Measurements from ENCODE around the gene DNAI4. TPM values are rescaled to one million over a fixed set of nuclear protein-coding genes. Genes with fewer than 3 reads are reported as not detected.
A peak's percentile ranks its signal among the peaks of the same experiment; 100 is the strongest.

Gene DNAI4
- total RNA-seq, 1 experiment from 2014 or later, result 2.1 TPM

DNA sequence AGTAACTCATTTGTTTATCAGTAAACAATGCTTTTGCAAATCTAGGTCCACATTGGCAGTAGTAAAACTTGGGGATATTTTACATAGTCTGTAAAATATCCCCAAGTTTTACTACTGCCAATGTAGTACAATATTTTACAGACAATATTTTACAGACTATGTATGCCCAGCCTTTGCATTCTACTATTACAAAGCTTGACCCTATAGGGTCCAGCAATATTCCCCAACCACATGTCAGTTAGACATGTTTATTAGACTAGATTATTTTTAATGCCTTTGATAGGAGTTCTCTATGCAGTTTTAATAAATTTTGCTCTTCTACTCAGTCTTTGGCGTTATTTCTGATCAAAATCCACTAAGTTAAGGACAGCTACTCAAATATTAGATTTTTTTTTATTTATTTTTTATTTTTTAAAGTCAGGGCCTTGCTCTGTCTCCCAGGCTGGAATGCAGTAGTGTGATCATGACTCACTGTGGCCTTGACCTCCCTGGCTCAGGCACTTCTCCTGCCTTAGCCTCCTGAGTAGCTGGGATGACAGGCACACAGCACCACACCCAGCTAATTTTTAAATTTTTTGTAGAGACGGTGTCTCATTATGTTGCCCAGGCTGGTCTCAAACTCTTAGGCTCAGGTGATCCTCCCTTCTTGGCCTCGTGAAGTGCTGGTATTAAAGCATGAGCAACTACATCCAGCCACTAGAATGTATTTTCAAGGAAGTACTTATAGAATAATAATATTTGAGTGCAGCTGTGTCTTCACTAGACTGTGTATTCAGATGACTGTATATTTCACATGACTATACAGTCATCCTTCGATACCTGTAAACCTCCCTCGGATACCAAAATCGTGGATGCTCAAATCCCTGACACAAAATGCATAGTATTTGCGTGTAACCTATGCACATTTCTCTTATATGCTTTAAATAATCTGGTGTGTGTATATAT lies 19.9 kb upstream of the DNAI4 start (continued):
- TF ChIP-seq, protein P1, sequence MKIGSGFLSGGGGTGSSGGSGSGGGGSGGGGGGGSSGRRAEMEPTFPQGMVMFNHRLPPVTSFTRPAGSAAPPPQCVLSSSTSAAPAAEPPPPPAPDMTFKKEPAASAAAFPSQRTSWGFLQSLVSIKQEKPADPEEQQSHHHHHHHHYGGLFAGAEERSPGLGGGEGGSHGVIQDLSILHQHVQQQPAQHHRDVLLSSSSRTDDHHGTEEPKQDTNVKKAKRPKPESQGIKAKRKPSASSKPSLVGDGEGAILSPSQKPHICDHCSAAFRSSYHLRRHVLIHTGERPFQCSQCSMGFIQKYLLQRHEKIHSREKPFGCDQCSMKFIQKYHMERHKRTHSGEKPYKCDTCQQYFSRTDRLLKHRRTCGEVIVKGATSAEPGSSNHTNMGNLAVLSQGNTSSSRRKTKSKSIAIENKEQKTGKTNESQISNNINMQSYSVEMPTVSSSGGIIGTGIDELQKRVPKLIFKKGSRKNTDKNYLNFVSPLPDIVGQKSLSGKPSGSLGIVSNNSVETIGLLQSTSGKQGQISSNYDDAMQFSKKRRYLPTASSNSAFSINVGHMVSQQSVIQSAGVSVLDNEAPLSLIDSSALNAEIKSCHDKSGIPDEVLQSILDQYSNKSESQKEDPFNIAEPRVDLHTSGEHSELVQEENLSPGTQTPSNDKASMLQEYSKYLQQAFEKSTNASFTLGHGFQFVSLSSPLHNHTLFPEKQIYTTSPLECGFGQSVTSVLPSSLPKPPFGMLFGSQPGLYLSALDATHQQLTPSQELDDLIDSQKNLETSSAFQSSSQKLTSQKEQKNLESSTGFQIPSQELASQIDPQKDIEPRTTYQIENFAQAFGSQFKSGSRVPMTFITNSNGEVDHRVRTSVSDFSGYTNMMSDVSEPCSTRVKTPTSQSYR (CRISPR knock-in tag; IDR thresholded peaks at IDR 0.05), result no peak
- no peak for TF ChIP-seq ZNF396 (CRISPR knock-in tag; IDR thresholded peaks at IDR 0.05; ENCODE audit: borderline replicate concordance)
- no peak for TF ChIP-seq TEAD4 (CRISPR knock-in tag; IDR thresholded peaks at IDR 0.05)
- TF ChIP-seq, protein P2, sequence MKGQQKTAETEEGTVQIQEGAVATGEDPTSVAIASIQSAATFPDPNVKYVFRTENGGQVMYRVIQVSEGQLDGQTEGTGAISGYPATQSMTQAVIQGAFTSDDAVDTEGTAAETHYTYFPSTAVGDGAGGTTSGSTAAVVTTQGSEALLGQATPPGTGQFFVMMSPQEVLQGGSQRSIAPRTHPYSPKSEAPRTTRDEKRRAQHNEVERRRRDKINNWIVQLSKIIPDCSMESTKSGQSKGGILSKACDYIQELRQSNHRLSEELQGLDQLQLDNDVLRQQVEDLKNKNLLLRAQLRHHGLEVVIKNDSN (CRISPR knock-in tag; IDR thresholded peaks at IDR 0.05), result no peak
- TF ChIP-seq, protein P3, sequence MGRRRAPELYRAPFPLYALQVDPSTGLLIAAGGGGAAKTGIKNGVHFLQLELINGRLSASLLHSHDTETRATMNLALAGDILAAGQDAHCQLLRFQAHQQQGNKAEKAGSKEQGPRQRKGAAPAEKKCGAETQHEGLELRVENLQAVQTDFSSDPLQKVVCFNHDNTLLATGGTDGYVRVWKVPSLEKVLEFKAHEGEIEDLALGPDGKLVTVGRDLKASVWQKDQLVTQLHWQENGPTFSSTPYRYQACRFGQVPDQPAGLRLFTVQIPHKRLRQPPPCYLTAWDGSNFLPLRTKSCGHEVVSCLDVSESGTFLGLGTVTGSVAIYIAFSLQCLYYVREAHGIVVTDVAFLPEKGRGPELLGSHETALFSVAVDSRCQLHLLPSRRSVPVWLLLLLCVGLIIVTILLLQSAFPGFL (CRISPR knock-in tag; IDR thresholded peaks at IDR 0.05; ENCODE audit: borderline replicate concordance), result no peak

DNA sequence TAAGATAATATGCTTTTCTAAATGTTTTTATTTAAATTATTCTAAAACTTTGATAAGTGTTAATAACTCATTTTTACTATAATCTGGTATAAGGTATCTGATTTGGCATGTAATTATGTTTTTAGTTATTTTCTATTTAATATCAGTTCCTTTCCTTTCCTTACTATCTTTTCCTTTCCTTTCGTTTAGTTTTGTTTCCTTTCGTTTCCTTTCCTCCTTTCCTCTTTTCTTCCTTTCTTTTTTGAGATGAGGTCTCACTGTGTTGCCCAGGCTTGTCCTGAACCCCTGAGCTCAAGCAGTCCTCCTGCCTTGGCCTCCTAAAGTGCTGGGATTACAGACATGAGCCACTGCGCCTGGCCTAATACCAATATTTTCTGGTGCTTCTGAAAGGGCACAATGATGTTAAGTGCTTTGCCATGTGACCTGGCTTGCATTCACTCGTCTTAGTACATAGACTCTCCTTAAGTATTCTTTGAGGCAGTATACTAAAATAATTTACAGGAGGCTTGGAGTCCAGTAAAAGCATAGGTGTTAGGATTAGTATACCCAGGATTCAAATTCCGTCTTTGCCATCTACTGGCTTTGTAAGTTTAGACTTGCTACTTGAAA lies 18.8 kb upstream of the DNAI4 start:
- POLR2A ChIA-PET, result no interaction called here
- Mint-ChIP-seq H3K9me3 (no peaks in the 10 kb centered on the region), H3K36me3 (peaks cover 23% of the 10 kb centered on the region), H3K4me1 (peaks cover 22% of the 10 kb centered on the region), H3K27ac (peak overlapping the region; percentile 92), H3K4me3 (no peak overlapping the region), H3K27me3 (ENCODE audit: low read depth) (no peaks in the 10 kb centered on the region)
- CTCF ChIA-PET, result no interaction called here
- DNase-seq (ENCODE audit: low spot score) (no peak), ATAC-seq (no peak)
- TF ChIP-seq NFE2L1 (CRISPR knock-in tag; IDR thresholded peaks at IDR 0.05) (no peak), ZNF219 (CRISPR knock-in tag; IDR thresholded peaks at IDR 0.05; ENCODE audit: borderline replicate concordance) (no peak), ZNF121 (CRISPR knock-in tag; IDR thresholded peaks at IDR 0.05) (0 out of 2 replicates have a peak, but pooled peaks have one; percentile 17)

DNA sequence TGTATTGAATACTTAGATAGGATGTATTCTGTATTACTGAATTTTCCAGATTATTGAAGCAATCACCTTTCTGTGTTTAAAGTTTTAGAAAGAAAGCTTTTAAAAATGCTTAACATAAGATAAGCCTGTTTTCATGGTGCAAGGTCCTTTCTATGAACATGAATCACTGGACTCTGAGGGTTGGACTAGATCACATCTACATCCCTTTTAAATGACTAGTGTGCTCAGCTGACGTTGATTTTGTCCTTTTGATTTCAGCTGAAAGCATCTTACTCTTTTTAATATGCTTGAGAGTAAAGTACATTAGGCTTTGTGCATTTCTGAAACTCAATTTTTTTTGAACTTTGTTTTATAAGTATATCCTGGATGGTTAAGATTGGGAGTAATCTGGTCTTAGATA lies 16.3 kb upstream of the DNAI4 start:
- H3K27me3 Mint-ChIP-seq (ENCODE audit: low read depth), result no peaks in the 10 kb centered on the region
- H3K27ac Mint-ChIP-seq, result no peak overlapping the region
- no peak for ATAC-seq
- ChIA-PET CTCF (no interaction called here), POLR2A (no interaction called here)
- no peak overlapping the region for H3K4me3 Mint-ChIP-seq
- no peaks in the 10 kb centered on the region for H3K9me3 Mint-ChIP-seq
- TF ChIP-seq HMGA2 (CRISPR knock-in tag; IDR thresholded peaks at IDR 0.05) (no peak), ZNF121 (CRISPR knock-in tag; IDR thresholded peaks at IDR 0.05) (no peak), ZNF317 (CRISPR knock-in tag; IDR thresholded peaks at IDR 0.05; ENCODE audit: borderline replicate concordance, low read depth) (no peak), TCF7 (CRISPR knock-in tag; IDR thresholded peaks at IDR 0.05; ENCODE audit: low read depth) (no peak), EMX1 (CRISPR knock-in tag; IDR thresholded peaks at IDR 0.05) (no peak), PRRX2 (CRISPR knock-in tag; IDR thresholded peaks at IDR 0.05) (no peak), NR3C1 (CRISPR knock-in tag; conservative IDR thresholded peaks at IDR 0.05; ENCODE audit: low read depth) (no peak), GRHL2 (CRISPR knock-in tag; IDR thresholded peaks at IDR 0.05; ENCODE audit: insufficient replicate concordance, severe bottlenecking) (no peak), SMAD4 (CRISPR knock-in tag; IDR thresholded peaks at IDR 0.05) (no peak)
- TF ChIP-seq, protein P4, sequence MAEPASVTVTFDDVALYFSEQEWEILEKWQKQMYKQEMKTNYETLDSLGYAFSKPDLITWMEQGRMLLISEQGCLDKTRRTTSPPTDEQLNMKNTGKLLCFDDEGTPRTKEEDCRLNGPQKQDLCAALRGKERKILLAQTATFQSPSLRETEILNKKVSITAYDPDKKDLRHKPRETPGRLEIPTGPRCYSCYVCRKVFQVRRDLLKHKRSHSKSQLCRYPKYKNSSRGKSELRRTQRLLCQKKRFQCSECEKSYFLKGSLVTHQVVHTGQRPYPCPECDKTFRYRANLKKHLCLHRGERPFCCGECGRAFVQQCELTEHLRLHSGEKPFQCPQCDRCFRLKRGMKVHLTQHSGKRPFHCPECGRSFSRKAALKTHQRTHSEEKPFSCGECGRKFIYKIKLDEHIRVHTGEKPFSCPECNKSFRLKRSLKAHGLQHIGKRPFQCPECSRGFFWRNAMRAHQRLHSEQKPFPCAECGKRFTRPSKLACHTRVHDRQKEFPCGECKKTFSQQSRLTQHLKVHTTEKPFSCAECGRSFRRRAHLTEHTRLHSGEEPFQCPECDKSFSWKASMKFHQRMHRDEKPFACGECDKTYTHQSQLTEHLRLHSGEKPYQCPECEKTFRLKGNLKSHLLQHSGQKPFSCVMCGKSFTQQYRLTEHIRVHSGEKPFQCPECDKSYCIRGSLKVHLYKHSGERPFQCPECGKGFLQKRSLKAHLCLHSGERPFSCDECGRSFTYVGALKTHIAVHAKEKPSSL (CRISPR knock-in tag; conservative IDR thresholded peaks at IDR 0.05), result no peak
- TF ChIP-seq, protein P5, sequence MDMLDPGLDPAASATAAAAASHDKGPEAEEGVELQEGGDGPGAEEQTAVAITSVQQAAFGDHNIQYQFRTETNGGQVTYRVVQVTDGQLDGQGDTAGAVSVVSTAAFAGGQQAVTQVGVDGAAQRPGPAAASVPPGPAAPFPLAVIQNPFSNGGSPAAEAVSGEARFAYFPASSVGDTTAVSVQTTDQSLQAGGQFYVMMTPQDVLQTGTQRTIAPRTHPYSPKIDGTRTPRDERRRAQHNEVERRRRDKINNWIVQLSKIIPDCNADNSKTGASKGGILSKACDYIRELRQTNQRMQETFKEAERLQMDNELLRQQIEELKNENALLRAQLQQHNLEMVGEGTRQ (CRISPR knock-in tag; IDR thresholded peaks at IDR 0.05), result no peak
- TF ChIP-seq, protein P6, sequence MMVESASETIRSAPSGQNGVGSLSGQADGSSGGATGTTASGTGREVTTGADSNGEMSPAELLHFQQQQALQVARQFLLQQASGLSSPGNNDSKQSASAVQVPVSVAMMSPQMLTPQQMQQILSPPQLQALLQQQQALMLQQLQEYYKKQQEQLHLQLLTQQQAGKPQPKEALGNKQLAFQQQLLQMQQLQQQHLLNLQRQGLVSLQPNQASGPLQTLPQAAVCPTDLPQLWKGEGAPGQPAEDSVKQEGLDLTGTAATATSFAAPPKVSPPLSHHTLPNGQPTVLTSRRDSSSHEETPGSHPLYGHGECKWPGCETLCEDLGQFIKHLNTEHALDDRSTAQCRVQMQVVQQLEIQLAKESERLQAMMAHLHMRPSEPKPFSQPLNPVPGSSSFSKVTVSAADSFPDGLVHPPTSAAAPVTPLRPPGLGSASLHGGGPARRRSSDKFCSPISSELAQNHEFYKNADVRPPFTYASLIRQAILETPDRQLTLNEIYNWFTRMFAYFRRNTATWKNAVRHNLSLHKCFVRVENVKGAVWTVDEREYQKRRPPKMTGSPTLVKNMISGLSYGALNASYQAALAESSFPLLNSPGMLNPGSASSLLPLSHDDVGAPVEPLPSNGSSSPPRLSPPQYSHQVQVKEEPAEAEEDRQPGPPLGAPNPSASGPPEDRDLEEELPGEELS (CRISPR knock-in tag; IDR thresholded peaks at IDR 0.05), result no peak
- peaks cover 27% of the 10 kb centered on the region for H3K4me1 Mint-ChIP-seq
- no peak for DNase-seq (ENCODE audit: low spot score)
- peaks cover 4% of the 10 kb centered on the region for H3K36me3 Mint-ChIP-seq
